ENCODE measurements around the gene BCL11B.

The BCL11B gene

GRCh38 chr14:99257122-99257672 lies 14.8 kb downstream of the BCL11B start:
- H3K4me1 Mint-ChIP-seq, result peaks cover 95% of the 10 kb centered on the region
- H3K4me3 Mint-ChIP-seq, result peak overlapping the region; percentile 85
- DNase-seq (peak; percentile 19), ATAC-seq (no peak)
- peaks cover 25% of the 10 kb centered on the region for H3K36me3 Mint-ChIP-seq (ENCODE audit: low read depth)
- H3K9me3 Mint-ChIP-seq, result no peaks in the 10 kb centered on the region
- peak overlapping the region; percentile 94 for H3K27ac Mint-ChIP-seq
- H3K27me3 Mint-ChIP-seq, result no peaks in the 10 kb centered on the region

DNA sequence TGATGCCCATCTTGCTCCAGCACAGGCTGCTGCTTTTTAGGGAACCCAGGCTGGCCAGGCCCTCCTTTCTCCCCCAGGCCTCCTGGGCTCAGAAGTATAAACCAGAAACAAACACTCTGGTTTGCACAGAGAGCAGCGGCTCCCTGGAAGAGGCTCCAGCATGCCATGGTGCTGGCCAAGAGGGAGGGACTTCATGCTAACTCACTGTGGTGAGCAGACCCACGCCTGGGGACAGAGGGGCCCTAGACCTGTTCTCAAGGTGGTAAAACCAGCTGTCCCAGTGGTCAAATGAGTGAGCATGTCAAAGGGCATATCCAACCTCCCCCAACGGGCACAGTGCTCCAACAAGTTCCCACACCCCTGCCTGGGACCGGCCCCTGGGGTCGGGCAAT lies 15.5 kb downstream of the BCL11B start:
- Mint-ChIP-seq H3K36me3 (ENCODE audit: low read depth) (peaks cover 30% of the 10 kb centered on the region), H3K27me3 (no peaks in the 10 kb centered on the region), H3K9me3 (no peaks in the 10 kb centered on the region), H3K4me3 (peak overlapping the region; percentile 85), H3K27ac (peak overlapping the region; percentile 94), H3K4me1 (peaks cover 97% of the 10 kb centered on the region)
- ATAC-seq, result peak; percentile 10
- DNase-seq, result peak; percentile 26

DNA sequence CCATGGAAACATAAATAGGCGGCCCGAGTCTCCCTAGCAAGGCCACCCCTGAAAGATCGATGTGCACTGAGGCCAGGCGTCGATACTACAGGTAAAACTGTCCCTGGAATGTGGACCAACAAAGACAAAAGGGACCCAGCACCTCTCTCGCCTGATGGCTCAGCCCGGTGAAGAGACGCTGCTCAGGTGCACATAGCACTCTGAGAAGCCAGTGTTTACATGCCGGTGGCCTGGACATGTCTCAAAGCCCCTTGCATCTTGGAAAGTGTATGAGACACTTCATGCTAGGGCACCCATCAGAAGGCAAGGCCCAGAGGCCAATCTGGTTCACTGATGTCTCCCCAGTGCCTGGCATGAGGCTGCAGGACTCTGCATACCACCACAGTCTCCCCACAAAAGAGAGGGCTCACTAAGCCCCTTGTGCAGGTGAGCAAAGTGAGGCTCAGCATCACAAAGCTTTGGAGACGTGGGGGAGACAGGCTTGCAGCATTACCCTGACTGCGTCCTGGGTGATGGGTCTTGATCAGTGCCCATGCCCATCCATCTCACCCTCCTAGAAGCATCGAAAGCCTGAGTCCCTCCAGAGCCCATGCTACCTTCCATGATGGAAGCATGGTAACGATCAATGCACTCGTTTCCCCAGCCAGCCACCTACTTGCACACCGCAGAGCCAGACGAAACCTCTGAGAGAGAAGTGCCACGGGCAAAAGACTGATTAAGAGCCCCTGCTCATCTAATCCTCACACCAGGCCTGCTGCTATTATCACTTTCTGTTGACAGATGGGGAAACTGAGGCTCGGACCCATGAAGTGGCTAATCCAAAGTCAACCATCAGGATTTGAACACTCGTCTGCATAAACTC lies 16.1 kb downstream of the BCL11B start:
- peaks cover 97% of the 10 kb centered on the region for H3K4me1 Mint-ChIP-seq
- H3K4me3 Mint-ChIP-seq, result peak overlapping the region; percentile 85
- ATAC-seq (no peak), DNase-seq (peak; percentile 16)
- H3K27ac Mint-ChIP-seq, result peak overlapping the region; percentile 94
- peaks cover 30% of the 10 kb centered on the region for H3K36me3 Mint-ChIP-seq (ENCODE audit: low read depth)
- H3K9me3 Mint-ChIP-seq, result no peaks in the 10 kb centered on the region
- H3K27me3 Mint-ChIP-seq, result no peaks in the 10 kb centered on the region

DNA sequence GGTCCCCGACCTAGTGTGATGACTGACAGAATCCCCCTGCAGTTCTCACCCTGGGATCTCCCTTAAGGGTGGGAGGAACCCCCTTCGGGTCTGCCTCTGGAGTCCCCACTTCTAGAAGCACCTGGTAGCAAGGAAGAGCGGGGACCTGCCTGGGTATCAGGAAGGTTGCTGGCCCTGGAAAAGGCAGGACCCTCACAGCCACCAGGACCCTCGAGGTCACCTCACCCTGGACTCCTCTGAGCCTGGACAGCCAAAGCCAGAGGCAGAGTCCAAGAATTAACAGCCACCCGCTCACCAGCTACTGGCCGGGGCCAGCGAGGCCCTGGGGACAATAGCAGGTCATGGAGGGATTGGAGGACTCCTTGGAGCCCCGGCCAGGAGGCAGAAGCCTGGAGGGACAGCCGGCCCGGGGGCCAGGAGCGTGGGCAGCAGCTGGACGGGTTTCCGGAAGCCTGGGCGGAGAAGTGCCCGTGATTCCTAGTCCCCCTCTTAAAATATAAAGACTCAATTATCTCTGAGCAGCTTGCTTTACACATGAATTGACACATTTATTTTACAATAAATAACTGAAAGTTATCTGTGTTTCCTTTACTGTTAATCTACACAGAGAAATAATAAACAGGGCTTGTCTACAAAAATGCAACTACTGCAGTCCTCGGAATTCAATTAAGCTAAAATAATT lies 17.5 kb downstream of the BCL11B start:
- Mint-ChIP-seq H3K27me3 (no peaks in the 10 kb centered on the region), H3K9me3 (no peaks in the 10 kb centered on the region), H3K27ac (peak overlapping the region; percentile 97), H3K36me3 (ENCODE audit: low read depth) (peaks cover 35% of the 10 kb centered on the region), H3K4me3 (peak overlapping the region; percentile 85), H3K4me1 (peaks cover 96% of the 10 kb centered on the region)
- ATAC-seq, result no peak
- DNase-seq, result peak; percentile 7

- H3K27ac Mint-ChIP-seq, result peak overlapping the region; percentile 97
- peaks cover 36% of the 10 kb centered on the region for H3K36me3 Mint-ChIP-seq (ENCODE audit: low read depth)
- peak; percentile 7 for DNase-seq
- H3K4me3 Mint-ChIP-seq, result peak overlapping the region; percentile 70
- ATAC-seq, result no peak
- no peaks in the 10 kb centered on the region for H3K9me3 Mint-ChIP-seq
- H3K27me3 Mint-ChIP-seq, result no peaks in the 10 kb centered on the region
- peaks cover 96% of the 10 kb centered on the region for H3K4me1 Mint-ChIP-seq
Observed at GRCh38 chr14:99253890-99254289, 18.1 kb downstream of the BCL11B start.

- H3K27me3 Mint-ChIP-seq, result no peaks in the 10 kb centered on the region
- peak overlapping the region; percentile 97 for H3K27ac Mint-ChIP-seq
- peak overlapping the region; percentile 70 for H3K4me3 Mint-ChIP-seq
- H3K36me3 Mint-ChIP-seq (ENCODE audit: low read depth), result peaks cover 34% of the 10 kb centered on the region
- DNase-seq, result peak; percentile 69
- H3K9me3 Mint-ChIP-seq, result no peaks in the 10 kb centered on the region
- peaks cover 96% of the 10 kb centered on the region for H3K4me1 Mint-ChIP-seq
- ATAC-seq, result peak; percentile 59
Observed at GRCh38 chr14:99252940-99253868, 18.8 kb downstream of the BCL11B start.

GRCh38 chr14:99252443-99252939 lies 19.5 kb downstream of the BCL11B start:
- no peaks in the 10 kb centered on the region for H3K9me3 Mint-ChIP-seq
- DNase-seq, result no peak
- peak overlapping the region; percentile 97 for H3K27ac Mint-ChIP-seq
- no peaks in the 10 kb centered on the region for H3K27me3 Mint-ChIP-seq
- peaks cover 32% of the 10 kb centered on the region for H3K36me3 Mint-ChIP-seq (ENCODE audit: low read depth)
- peak overlapping the region; percentile 70 for H3K4me3 Mint-ChIP-seq
- no peak for ATAC-seq
- peaks cover 97% of the 10 kb centered on the region for H3K4me1 Mint-ChIP-seq

DNA sequence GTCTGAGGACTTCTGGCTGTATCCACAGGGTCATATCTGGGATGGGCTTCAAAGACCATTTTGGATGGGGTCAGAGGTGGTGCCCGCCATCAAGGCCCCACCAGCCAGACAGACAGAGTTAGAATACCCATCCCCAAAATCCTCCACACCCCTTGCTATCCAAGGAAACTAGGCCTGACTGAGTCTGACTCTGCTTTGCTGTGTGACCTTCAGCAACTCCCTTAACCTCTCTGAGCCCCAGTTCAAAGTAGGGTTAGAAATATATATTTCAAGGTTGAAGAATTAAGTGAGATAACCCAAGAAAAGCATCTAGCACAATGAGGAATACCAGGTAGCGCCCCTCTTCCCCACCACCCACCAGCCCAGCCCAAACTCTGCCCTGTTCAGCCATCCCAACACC lies 20.3 kb downstream of the BCL11B start:
- H3K9me3 Mint-ChIP-seq, result no peaks in the 10 kb centered on the region
- no peak for DNase-seq
- H3K36me3 Mint-ChIP-seq (ENCODE audit: low read depth), result peaks cover 29% of the 10 kb centered on the region
- peaks cover 97% of the 10 kb centered on the region for H3K4me1 Mint-ChIP-seq
- ATAC-seq, result no peak
- no peak overlapping the region for H3K4me3 Mint-ChIP-seq
- no peaks in the 10 kb centered on the region for H3K27me3 Mint-ChIP-seq
- H3K27ac Mint-ChIP-seq, result peak overlapping the region; percentile 97

- DNase-seq, result no peak
- peak overlapping the region; percentile 97 for H3K27ac Mint-ChIP-seq
- H3K4me1 Mint-ChIP-seq, result peaks cover 89% of the 10 kb centered on the region
- H3K9me3 Mint-ChIP-seq, result no peaks in the 10 kb centered on the region
- H3K36me3 Mint-ChIP-seq (ENCODE audit: low read depth), result peaks cover 20% of the 10 kb centered on the region
- no peak for ATAC-seq
- no peaks in the 10 kb centered on the region for H3K27me3 Mint-ChIP-seq
- peak overlapping the region; percentile 58 for H3K4me3 Mint-ChIP-seq
Observed at GRCh38 chr14:99250636-99251208, 21.3 kb downstream of the BCL11B start.

GRCh38 chr14:99249389-99249788 lies 22.6 kb downstream of the BCL11B start:
- Mint-ChIP-seq H3K4me1 (peaks cover 88% of the 10 kb centered on the region), H3K36me3 (ENCODE audit: low read depth) (peaks cover 20% of the 10 kb centered on the region), H3K27ac (peak overlapping the region; percentile 97), H3K4me3 (peak overlapping the region; percentile 58), H3K9me3 (no peaks in the 10 kb centered on the region), H3K27me3 (no peaks in the 10 kb centered on the region)
- DNase-seq, result peak; percentile 42
- ATAC-seq, result peak; percentile 65

DNA sequence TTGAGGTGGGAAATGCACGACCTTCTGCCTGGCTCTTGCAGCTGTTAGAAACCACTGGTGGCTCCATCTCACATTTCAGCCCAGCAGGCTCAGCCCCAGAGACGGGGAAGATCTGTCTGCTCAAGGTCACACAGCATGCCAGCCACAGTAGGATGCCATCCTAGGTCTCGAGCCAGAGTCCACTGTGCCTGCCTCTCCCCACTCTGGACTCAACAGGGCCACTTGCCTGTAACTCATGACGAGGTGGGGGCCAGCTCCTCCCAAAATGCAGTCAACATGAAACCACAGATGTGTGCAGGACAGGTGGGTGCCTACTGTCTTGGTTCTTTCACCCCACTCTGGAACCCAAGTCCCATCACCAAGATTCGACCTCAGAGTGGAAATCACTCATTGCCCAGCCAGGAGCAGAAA lies 23.2 kb downstream of the BCL11B start:
- DNase-seq (no peak), ATAC-seq (peak; percentile 2)
- peaks cover 17% of the 10 kb centered on the region for H3K36me3 Mint-ChIP-seq (ENCODE audit: low read depth)
- peak overlapping the region; percentile 97 for H3K27ac Mint-ChIP-seq
- peaks cover 88% of the 10 kb centered on the region for H3K4me1 Mint-ChIP-seq
- H3K9me3 Mint-ChIP-seq, result no peaks in the 10 kb centered on the region
- peak overlapping the region; percentile 35 for H3K4me3 Mint-ChIP-seq
- H3K27me3 Mint-ChIP-seq, result no peaks in the 10 kb centered on the region

- ATAC-seq, result no peak
- DNase-seq, result no peak
- Mint-ChIP-seq H3K27me3 (no peaks in the 10 kb centered on the region), H3K36me3 (ENCODE audit: low read depth) (peaks cover 12% of the 10 kb centered on the region), H3K4me3 (peak overlapping the region; percentile 81), H3K9me3 (no peaks in the 10 kb centered on the region), H3K4me1 (peaks cover 88% of the 10 kb centered on the region), H3K27ac (peak overlapping the region; percentile 97)
Observed at GRCh38 chr14:99247772-99248171, 24.2 kb downstream of the BCL11B start.

- no peak for DNase-seq
- H3K9me3 Mint-ChIP-seq, result no peaks in the 10 kb centered on the region
- H3K4me1 Mint-ChIP-seq, result peaks cover 88% of the 10 kb centered on the region
- peak overlapping the region; percentile 81 for H3K4me3 Mint-ChIP-seq
- peak overlapping the region; percentile 97 for H3K27ac Mint-ChIP-seq
- ATAC-seq, result no peak
- peaks cover 12% of the 10 kb centered on the region for H3K36me3 Mint-ChIP-seq (ENCODE audit: low read depth)
- H3K27me3 Mint-ChIP-seq, result no peaks in the 10 kb centered on the region
Observed at GRCh38 chr14:99247101-99247729, 24.8 kb downstream of the BCL11B start.
